Activated naive CD8-positive, alpha-beta T cell treated with anti-CD3 and anti-CD28 coated beads, Interleukin-2, amount 50 U/mL, for 16 hours (primary cell): Measurements from ENCODE around the gene AGO1.

Experiments
- DNase-seq: peaks from one replicate; pipeline ENCODE4 v3.0.0-alpha.2; 2020; ENCODE audit warnings: low read depth, low spot score

AGO1 gene

GRCh38 chr1:35882945-35883634, at the start of gene AGO1:
TSS of gene AGO1 (plus strand) at chr1:35883209. CDS start at chr1:35883422, 213 bp downstream.
- peak; percentile 94 for DNase-seq

DNA sequence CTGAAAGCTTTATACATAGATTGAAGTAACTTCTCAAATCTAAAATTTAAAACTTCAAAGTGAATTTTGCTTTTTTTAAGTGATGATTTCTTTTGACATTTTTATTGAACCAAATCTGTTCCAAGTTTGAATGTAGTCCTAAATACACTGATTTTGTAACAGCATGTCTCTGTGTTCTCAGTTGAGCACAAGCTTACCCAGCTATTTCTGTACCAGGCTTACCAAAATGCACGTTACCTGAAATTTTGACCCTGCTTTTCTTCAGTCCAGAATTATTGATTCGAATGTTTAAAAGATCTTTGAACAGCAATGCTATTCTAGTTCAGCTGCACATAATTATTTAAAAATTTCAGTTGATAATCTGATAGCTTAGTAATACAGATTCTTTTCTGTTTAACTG, 49.6 kb upstream of the AGO1 start:
- DNase-seq = no peak

DNA sequence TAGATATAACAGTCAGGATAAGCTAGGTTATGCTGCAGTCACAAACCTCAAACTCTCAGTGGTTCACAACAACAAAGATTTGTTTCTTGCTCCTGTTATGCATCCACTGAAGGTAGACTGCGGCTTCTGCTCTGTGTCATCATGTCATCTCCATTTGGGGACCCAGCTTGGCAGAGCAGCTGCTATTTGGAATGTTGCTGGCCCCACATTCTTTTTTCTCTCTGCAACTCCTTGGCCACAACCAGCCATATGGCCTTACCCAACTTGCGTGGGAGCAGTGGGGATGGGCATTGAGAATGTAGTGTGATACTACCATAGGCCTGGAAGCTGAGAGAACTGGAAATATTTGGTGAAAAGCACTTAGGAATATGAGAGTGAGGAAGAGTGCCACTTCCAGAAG, 48.8 kb upstream of the AGO1 start:
- DNase-seq = no peak

GRCh38 chr1:35835398-35835797, 47.6 kb upstream of the AGO1 start:
- no peak for DNase-seq

DNA sequence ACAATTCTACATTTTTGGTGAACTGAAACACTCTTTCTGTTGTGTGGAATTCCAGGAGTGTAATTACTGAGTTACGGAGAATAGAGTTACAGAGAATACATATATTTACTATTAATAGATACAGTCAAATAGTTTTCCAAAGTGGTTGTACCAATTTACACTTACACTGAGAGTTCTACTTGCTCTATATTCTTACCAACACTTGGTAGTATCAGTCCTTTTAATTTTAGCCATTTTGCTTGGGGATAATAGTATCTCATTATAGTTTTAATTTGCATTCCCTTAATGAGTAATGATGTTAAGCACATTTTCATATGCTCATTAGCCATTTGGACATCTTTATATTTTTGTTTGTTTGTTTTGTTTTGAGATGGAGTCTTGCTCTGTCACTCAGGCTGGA, 46.3 kb upstream of the AGO1 start:
- DNase-seq = no peak

- DNase-seq = no peak
Measured at GRCh38 chr1:35838693-35839245, 44.2 kb upstream of the AGO1 start.

GRCh38 chr1:35844826-35845225, 38.2 kb upstream of the AGO1 start:
- DNase-seq = no peak

GRCh38 chr1:35845766-35846165, 37.2 kb upstream of the AGO1 start:
- no peak for DNase-seq

GRCh38 chr1:35847935-35848565, 35.0 kb upstream of the AGO1 start:
- DNase-seq = no peak

DNA sequence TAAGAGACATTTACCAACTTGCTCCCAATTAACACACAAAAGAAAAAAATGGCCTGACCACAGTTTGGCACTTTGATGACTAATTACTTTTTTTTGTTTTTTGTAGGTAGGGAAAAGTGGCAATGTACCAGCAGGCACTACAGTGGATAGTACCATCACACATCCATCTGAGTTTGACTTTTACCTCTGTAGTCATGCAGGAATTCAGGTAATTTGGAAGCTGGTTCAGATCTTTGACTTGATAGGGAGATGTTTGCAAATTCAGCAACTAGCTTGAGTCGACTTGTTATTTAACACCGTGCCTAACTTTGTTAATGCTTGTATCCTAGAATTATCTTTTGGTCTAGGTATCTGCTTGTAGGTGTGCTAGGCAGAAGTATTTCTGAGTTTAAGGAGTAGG, 33.0 kb upstream of the AGO1 start:
- no peak for DNase-seq

DNA sequence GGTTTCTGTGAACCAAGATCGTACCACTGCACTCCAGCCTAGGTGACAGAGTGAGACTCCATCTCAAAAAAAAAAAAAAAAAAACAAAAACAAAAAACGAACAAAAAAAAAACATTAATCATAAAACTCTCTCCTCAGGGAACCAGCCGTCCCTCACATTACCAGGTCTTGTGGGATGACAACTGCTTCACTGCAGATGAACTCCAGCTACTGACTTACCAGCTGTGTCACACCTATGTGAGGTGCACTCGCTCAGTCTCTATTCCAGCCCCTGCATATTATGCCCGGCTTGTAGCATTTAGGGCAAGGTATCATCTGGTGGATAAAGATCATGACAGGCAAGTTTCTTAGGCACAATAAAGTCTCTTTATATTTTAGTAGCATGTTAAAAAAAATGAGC, 32.3 kb upstream of the AGO1 start:
- DNase-seq = no peak

GRCh38 chr1:35851132-35851869, 31.7 kb upstream of the AGO1 start:
- no peak for DNase-seq

DNA sequence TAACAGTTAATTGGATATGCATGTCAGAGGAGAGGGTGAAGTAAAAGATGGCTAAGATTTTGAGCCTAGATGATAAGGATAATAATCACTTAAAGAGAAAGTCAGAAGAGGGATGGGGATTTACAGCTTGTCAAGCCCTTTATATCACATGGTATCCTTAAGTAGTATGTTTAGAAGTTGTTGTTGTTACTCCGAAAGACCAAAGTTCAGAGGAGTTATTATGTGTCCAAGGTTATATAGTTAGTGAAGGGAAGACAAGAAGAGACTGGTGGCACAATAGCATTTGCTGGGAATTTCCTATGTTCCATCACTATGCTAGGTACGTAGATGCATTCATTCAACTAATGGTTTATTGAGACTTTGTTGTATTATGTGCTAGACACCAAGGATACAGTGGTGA, 30.8 kb upstream of the AGO1 start:
- no peak for DNase-seq

- no peak for DNase-seq
Measured at GRCh38 chr1:35854989-35855700, 27.9 kb upstream of the AGO1 start.

GRCh38 chr1:35856964-35857363, 26.0 kb upstream of the AGO1 start:
- no peak for DNase-seq

DNA sequence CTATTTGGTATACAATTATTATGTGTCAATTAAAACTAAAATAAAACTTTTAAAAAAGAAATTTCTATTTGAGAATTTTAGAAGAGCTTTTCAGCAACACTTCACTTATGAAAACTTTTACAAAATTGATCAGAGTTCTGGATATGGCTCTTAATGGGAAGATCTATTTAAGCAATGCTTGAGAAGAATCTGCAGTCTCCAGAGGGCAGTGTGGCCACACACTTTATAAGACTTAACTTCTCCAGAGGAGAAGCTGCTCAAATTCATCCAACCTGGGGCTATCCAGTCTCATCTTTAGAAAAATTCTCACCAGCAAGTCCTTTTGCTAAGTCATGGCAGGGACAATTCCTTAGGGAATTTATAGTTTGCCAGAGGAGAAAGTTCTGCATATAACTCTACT, 25.2 kb upstream of the AGO1 start:
- DNase-seq = no peak

DNA sequence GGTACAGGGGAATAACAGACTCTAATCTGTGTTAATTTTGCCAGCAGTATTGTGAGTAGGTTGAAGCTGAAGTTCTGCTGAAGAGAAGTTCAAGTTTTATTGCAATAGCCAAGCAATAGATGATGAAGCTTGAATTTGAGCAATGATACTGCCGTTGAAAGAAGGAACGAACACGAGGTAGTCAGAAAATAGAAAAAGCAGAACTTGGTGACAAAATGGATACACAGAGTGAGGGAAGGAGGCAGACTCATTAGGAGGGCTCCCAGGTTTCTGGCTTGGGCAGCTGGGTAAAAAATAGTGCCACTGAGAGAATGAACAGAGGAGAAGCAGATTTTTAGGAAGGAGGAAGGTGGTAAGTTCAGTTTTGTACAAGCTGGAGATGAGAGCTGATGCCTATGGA, 22.3 kb upstream of the AGO1 start:
- DNase-seq = no peak

- no peak for DNase-seq
Measured at GRCh38 chr1:35863136-35863535, 19.9 kb upstream of the AGO1 start.

- DNase-seq = no peak
Measured at GRCh38 chr1:35863881-35864625, 19.0 kb upstream of the AGO1 start.

DNA sequence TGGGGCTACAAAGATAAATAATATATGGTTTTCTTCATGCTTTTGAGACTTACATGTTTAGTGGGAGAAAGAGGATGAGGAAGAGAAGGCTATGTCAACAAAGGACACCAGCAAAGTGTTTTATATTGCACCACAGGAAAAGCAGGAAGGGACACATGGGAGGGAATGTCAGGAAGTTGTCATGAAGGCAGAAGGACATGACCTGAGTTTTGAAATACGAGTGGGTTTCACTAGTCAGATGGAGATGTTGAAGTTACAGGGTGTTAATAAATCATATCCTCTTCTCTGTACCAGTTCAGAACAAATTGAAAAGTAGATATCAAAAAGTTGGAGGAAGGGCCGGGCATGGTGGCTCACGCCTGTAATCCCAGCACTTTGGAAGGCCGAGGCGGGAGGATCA, 18.2 kb upstream of the AGO1 start:
- no peak for DNase-seq

DNA sequence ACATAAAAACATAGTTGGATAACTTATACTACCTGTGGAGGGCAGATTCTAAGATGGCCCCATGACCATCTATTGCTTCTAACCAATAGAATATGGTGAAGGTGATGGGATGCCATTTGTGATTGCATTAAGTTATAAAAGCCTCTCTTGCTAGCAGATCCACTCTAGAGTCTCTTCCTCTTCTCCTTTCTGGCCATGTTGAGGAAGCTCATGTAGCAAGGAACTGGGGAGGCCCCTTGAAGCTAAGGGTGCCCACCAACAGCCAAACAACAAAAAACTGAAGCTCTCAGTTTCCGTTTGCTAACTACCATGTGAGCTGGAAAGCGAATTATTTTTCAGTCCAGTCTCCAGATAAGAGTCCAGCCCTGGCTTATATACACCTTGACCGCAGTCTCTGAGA, 16.0 kb upstream of the AGO1 start:
- DNase-seq = no peak
